ENCODE results near the gene HCN3. TPM values are rescaled to one million over a fixed set of nuclear protein-coding genes. Genes with fewer than 3 reads are reported as not detected.
"Not testable (repeated sequence)": the region's sequence is repeated elsewhere in the genome, so short reads cannot be mapped to it uniquely, and the experiment has no call there.

HCN3 gene
- total RNA-seq, result 1 to 10 TPM in 6 of 7 donors, under 1 TPM in 1; 0.69 to 7.1 (median 4.4) TPM
- 1 to 10 TPM; 2.5 to 2.9 TPM for polyA plus RNA-seq
- long read RNA-seq, donor 1, partial matches to known transcripts, result 1 of 5 reads
- long read RNA-seq, donor 1, other reads (novel, unspliced or antisense), result 3 of 5 reads
- long read RNA-seq, donor 2, result 0 reads
- long read RNA-seq, donor 3, partial matches to known transcripts, result 1 of 4 reads
- long read RNA-seq, donor 3, other reads (novel, unspliced or antisense), result 2 of 4 reads

DNA sequence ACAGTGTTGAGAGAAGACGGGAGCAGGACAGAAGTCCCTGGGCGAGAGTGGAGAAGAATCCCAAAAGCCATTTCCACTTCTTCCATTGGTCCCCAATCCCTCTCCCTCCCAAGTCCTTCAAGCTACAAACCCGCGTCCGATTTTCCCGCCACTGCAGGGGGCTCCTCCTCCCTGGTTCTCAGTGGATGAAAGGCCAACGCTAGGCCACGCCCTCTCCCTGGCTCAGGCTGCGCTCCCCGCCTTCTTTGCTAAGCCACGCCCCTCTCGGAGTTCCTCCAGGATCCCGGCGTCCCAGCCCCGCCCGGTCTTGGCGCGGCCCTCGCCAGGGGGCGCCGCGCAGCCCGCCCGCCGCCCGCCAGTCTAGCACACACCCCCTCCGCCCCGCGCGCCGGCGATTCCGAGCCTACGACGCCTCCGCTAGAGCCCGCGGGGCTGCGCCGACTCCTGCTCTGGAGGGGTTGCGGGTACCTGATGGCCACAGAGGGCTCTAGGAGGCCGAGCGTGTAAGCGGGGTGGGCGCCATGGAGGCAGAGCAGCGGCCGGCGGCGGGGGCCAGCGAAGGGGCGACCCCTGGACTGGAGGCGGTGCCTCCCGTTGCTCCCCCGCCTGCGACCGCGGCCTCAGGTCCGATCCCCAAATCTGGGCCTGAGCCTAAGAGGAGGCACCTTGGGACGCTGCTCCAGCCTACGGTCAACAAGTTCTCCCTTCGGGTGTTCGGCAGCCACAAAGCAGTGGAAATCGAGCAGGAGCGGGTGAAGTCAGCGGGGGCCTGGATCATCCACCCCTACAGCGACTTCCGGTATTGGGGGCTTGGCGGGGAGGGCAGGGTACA, at the start of gene HCN3:
TSS of gene HCN3 (plus strand) at position 394 of the 832 bp plus-strand sequence. CDS start at position 522, 128 bp downstream.
- Histone ChIP-seq H3K27me3 (no peaks in the 10 kb centered on the region), H3K9me3 (no peaks in the 10 kb centered on the region), H3K4me3 (peak within 1 kb of the TSS; percentile 71), H3K27ac (peak within 1 kb of the TSS in 1 of 2 donors; percentile 56), H3K36me3 (no peaks in the 10 kb centered on the region), H3K4me1 (ENCODE audit: insufficient read depth) (peaks cover 5% of the 10 kb centered on the region)
- intact Hi-C loops (cut with DNase I), result loop anchor here in 3 of 4 donors (5.0 kb wide), 1 partner anchor 45 kb away; the partner anchor contains the start of gene RUSC1 (in 3 of the 3)
- TF ChIP-seq, protein P1, sequence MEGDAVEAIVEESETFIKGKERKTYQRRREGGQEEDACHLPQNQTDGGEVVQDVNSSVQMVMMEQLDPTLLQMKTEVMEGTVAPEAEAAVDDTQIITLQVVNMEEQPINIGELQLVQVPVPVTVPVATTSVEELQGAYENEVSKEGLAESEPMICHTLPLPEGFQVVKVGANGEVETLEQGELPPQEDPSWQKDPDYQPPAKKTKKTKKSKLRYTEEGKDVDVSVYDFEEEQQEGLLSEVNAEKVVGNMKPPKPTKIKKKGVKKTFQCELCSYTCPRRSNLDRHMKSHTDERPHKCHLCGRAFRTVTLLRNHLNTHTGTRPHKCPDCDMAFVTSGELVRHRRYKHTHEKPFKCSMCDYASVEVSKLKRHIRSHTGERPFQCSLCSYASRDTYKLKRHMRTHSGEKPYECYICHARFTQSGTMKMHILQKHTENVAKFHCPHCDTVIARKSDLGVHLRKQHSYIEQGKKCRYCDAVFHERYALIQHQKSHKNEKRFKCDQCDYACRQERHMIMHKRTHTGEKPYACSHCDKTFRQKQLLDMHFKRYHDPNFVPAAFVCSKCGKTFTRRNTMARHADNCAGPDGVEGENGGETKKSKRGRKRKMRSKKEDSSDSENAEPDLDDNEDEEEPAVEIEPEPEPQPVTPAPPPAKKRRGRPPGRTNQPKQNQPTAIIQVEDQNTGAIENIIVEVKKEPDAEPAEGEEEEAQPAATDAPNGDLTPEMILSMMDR (IDR thresholded peaks at IDR 0.05), result peak; percentile 66 to 86 (median 67)
- TF ChIP-seq POLR2A (IDR thresholded peaks at IDR 0.05) (no peak), EP300 (IDR thresholded peaks at IDR 0.05) (no peak)
- 0 to 1% (median 1%) methylated on average over 18 to 68 of the region's 68 CpGs for WGBS, 3 donors
- DNase-seq, result peak; percentile 99 to 100 (median 99)

DNA sequence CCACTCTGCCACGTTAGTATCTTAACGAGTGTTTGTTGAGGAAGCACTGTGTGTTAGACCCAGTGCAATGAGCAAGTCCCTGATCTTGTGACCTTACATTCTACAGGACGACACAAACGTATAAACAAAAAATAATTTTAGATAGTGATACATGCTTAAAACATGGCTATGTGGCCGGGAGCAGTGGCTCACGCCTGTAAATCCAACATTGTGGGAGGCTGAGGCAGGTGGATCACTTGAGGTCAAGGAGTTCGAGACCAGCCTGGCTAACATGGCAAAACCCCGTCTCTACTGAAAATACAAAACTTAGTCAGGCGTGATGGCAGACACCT, 49.2 kb upstream of the HCN3 start:
- WGBS, 3 donors, result 21 to 31% (median 24%) methylated on average over 9 of the region's 9 CpGs
- H3K4me3 ChIP-seq, result peak overlapping the region; percentile 24
- H3K27ac ChIP-seq, result peak overlapping the region; percentile 3 to 82
- H3K9me3 ChIP-seq, result no peaks in the 10 kb centered on the region
- intact Hi-C loops (cut with DNase I), result loop anchor here in 1 of 4 donors (5.0 kb wide), 1 partner anchor 36 kb away; no protein-coding TSS in a partner anchor
- H3K4me1 ChIP-seq (ENCODE audit: insufficient read depth), result peaks cover 9% of the 10 kb centered on the region
- no peaks in the 10 kb centered on the region for H3K27me3 ChIP-seq
- H3K36me3 ChIP-seq, result no peaks in the 10 kb centered on the region
- TF ChIP-seq, protein P1 (IDR thresholded peaks at IDR 0.05), result no peak
- TF ChIP-seq POLR2A (IDR thresholded peaks at IDR 0.05) (no peak), EP300 (IDR thresholded peaks at IDR 0.05) (no peak)
- DNase-seq, result no peak

DNA sequence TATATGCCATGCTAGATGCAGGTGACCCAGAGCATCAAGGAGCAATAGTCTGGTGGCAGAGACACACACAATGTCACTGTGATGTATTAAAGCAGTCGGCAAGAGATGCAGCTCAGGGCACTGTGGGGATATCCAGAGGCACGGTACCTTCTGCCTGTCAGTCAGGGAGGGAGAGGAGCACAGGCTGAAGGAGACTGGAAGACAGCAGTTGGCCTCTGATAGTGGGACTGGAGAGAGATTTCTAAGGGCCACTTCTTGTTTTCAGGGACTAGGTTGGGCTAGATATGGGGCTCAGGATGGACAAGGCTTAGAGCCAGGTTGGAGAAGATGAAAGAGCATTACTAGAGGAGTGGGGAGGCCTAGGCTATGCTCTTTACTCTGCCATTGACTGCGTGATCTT, 46.0 kb upstream of the HCN3 start:
- DNase-seq; H3K27me3 ChIP-seq; H3K9me3 ChIP-seq; H3K27ac ChIP-seq; intact Hi-C loops (cut with DNase I); H3K36me3 ChIP-seq; H3K4me3 ChIP-seq; H3K4me1 ChIP-seq (ENCODE audit: insufficient read depth): not testable (repeated sequence)
- 54 to 80% (median 62%) methylated on average over 3 of the region's 3 CpGs for WGBS, 3 donors

DNA sequence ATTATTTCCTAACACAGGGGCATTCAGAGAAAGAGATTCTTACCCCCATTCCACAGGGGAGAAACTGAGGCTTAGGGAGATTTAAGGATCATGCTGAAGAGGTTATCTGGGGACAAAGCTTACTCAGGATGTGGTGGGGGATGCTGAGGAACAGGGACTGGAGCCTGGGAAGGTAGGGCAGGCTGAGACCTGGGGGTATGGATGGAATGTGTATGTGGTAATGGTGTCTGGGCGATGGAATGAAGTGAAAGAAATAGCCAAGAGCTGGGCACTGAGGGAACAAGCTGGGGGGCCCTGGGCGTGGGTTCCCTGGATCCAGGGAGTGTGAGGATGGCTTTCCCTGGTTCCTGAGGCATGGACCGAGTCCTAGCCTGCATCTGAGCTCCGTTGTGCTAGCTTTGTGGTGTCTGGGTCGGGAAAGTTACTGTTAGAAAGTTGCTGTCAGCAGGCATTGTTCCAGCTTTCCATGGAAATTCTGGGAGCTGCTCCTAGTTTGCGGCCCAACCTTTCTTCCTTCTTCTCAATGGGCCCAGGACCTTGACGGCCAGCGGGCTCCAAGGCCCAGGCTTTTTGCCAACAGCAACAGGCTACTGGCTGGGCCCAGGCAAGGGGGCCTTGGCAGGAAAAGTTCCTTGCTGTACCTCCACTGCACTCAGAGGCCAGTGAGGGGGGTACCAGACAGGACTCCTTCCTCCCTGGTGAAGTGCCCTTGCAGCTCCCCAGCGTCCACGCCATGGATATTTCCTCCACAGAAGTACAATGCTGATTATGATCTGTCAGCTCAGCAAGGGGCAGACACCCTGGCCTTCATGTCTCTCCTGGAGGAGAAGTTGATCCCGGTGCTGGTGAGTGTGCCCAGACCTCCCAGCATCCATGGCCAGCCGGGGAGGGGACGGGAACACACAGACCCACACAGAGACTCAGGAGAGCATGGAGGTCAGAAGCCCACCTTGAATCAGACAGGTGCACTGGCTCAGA, 45.0 kb upstream of the HCN3 start:
- H3K27ac ChIP-seq, result peak overlapping the region in 1 of 2 donors; percentile 45
- DNase-seq, result peak; percentile 76 to 87 (median 85)
- intact Hi-C loops (cut with DNase I); H3K9me3 ChIP-seq; H3K36me3 ChIP-seq; H3K27me3 ChIP-seq; H3K4me3 ChIP-seq; H3K4me1 ChIP-seq (ENCODE audit: insufficient read depth): not testable (repeated sequence)
- 25 to 36% (median 30%) methylated on average over 13 of the region's 13 CpGs for WGBS, 3 donors

DNA sequence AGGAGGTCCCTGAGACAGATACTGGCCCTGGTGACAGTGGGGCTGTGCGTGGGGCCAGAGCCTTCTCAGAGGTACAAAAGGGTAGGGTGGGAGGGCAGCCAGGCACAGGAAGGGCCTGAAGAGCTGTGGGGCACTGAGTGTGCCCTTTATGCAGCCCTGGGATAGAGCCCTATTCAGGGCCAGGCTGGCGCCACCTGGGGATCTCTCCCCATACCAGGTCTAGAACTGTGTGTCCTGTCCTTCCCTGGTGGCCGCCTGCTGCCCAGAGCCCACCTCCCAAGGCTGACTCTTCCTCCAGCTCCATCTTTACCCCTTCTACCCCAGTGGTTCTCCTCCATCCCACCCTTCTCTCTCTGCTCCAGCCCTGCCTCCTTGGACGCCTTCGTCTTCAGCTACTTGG, 43.8 kb upstream of the HCN3 start:
- WGBS, 3 donors, result 100% methylated on average over 1 to 2 of the region's 5 CpGs
- H3K27ac ChIP-seq; intact Hi-C loops (cut with DNase I); H3K36me3 ChIP-seq; H3K9me3 ChIP-seq; DNase-seq; H3K4me1 ChIP-seq (ENCODE audit: insufficient read depth); H3K4me3 ChIP-seq; H3K27me3 ChIP-seq: not testable (repeated sequence)

DNA sequence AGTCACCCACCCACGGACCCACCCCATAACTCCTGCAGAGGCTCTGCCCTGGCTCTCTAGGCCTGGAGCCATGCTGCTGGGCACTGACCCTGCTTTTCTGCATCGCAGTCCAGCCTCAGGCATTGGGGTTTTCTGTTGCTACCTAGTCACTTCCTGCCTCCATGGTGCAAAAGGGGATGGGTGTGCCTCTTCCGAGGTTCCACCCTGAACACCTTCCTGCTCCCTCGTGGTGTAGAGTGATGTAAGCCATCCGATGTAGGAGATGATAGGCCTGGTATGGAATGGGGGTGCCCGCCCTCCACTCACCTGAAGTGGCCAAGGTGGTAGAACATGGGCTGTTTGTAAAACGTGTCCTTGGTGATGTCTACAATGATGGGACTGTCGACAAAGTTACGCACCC, 41.9 kb upstream of the HCN3 start:
- H3K36me3 ChIP-seq; H3K27ac ChIP-seq; H3K27me3 ChIP-seq; DNase-seq; H3K9me3 ChIP-seq; H3K4me1 ChIP-seq (ENCODE audit: insufficient read depth); H3K4me3 ChIP-seq; intact Hi-C loops (cut with DNase I): not testable (repeated sequence)
- 86 to 92% (median 91%) methylated on average over 5 to 8 of the region's 9 CpGs for WGBS, 3 donors
